PC-9 (cell line): ENCODE results near the gene CA11. TPM values are rescaled to one million over a fixed set of nuclear protein-coding genes. Genes with fewer than 3 reads are reported as not detected.

Experiments used
- BruUV-seq: library from RNA; stranded (reverse); fragments of 400-500 nt; replicated peaks from 2 replicates; lab custom pipeline; 2021; lab: Mats Ljungman, UMichigan
- CTCF ChIA-PET: fragments of 300-600 bp; sonication (Branson Sonifier 250); formaldehyde crosslinking; loops from one replicate; lab custom pipeline; 2022; ENCODE audit warnings: antibody characterized with exemption; lab: Charles Lee
- POLR2A ChIA-PET: fragments of 300-600 bp; sonication (Branson Sonifier 250); formaldehyde crosslinking; loops from one replicate; lab custom pipeline; 2022; ENCODE audit warnings: antibody characterized with exemption; ENCODE audit not compliant: unreplicated experiment; lab: Charles Lee
- DNase-seq, 2 experiments: peaks; one replicate each; pipeline versions ENCODE4 v3.0.0 to v3.0.0-alpha.2; 2015 to 2022; ENCODE audit warnings: mixed read lengths in 1 of 2
- H2AFZ ChIP-seq: fragments of 200-600 bp; sonication (generic); 2 replicates; pipeline ENCODE4 v1.8.1; 2017; ENCODE audit warnings: antibody characterized with exemption
- H3F3A ChIP-seq: fragments of 200-600 bp; sonication (generic); 2 replicates; pipeline ENCODE4 v1.8.1; 2017; ENCODE audit warnings: antibody characterized with exemption, mild to moderate bottlenecking, low read depth; ENCODE audit not compliant: insufficient read depth
- H3K27ac ChIP-seq: fragments of 200-600 bp; sonication (generic); 2 replicates; pipeline ENCODE4 v1.6.1; 2016; ENCODE audit warnings: mixed run types
- H3K27me3 ChIP-seq: fragments of 200-600 bp; sonication (generic); 2 replicates; pipeline ENCODE4 v1.6.1; 2016; ENCODE audit warnings: low read depth, mixed run types; ENCODE audit not compliant: insufficient read depth
- H3K36me3 ChIP-seq: fragments of 200-600 bp; sonication (generic); 2 replicates; pipeline ENCODE4 v1.6.1; 2016; ENCODE audit warnings: low read depth, mixed run types
- H3K4me1 ChIP-seq: fragments of 200-600 bp; sonication (generic); replicated peaks from 2 replicates; pipeline ENCODE4 v1.6.1; 2016; ENCODE audit warnings: mixed run types; ENCODE audit not compliant: insufficient read depth
- H3K4me2 ChIP-seq: fragments of 200-600 bp; sonication (generic); 2 replicates; pipeline ENCODE4 v1.6.1; 2017; ENCODE audit warnings: mixed run types
- H3K4me3 ChIP-seq: fragments of 200-600 bp; sonication (generic); 2 replicates; pipeline ENCODE4 v1.6.1; 2016; ENCODE audit warnings: mixed run types
- H3K79me2 ChIP-seq: fragments of 200-600 bp; sonication (generic); 2 replicates; pipeline ENCODE4 v1.6.1; 2017; ENCODE audit warnings: low read depth, mixed run types
- H3K9me2 ChIP-seq: fragments of 200-600 bp; sonication (generic); 2 replicates; pipeline ENCODE4 v1.8.1; 2017; ENCODE audit warnings: mild to moderate bottlenecking; ENCODE audit not compliant: insufficient read depth
- H3K9me3 ChIP-seq: fragments of 200-600 bp; sonication (generic); 2 replicates; pipeline ENCODE4 v1.8.1; 2016; ENCODE audit warnings: low read depth; ENCODE audit not compliant: insufficient read depth
- H4K20me1 ChIP-seq: fragments of 200-600 bp; sonication (generic); 2 replicates; pipeline ENCODE4 v1.8.1; 2017; ENCODE audit not compliant: insufficient read depth
- CTCF ChIP-seq: fragments of 200-600 bp; sonication (generic); conservative IDR thresholded peaks from 2 replicates; pipeline ENCODE4 v1.6.1; 2017; ENCODE audit warnings: mixed run types, antibody characterized with exemption, mild to moderate bottlenecking, moderate library complexity
- EZH2 ChIP-seq: fragments of 200-600 bp; sonication (generic); IDR thresholded peaks from 2 replicates; pipeline ENCODE4 v1.8.0; 2017; ENCODE audit warnings: antibody characterized with exemption, low read depth
- intact Hi-C: fragments of 100-400 bp; cut with micrococcal nuclease; formaldehyde crosslinking; loops from one replicate; pipeline ENCODE4 v1.10.0; 2022; ENCODE audit not compliant: unreplicated experiment
- total RNA-seq: library from RNA; stranded (reverse); gene quantifications from 2 replicates; pipeline ENCODE4 v1.2.3, GENCODE V29; 2021

CA11 gene
- total RNA-seq, 1 experiment from 2014 or later: 11.0 TPM

GRCh38 chr19:48672994-48673393 is 27.0 kb upstream of the CA11 start, which contains the start of gene NTN5:
Gene NTN5 (minus strand): TSS chr19:48673017. CDS start chr19:48670986, 2,031 bp downstream.
- Histone ChIP-seq H4K20me1 (no peaks in the 10 kb centered on the region), H2AFZ (no peak within 1 kb of the TSS), H3K36me3 (no peaks in the 10 kb centered on the region), H3K27me3 (no peaks in the 10 kb centered on the region), H3K4me3 (no peak within 1 kb of the TSS), H3K79me2 (no peaks in the 10 kb centered on the region), H3F3A (peaks cover 15% of the 10 kb centered on the region; the same call in 1 of the 2 replicates), H3K9me2 (no peaks in the 10 kb centered on the region), H3K4me1 (peaks cover 21% of the 10 kb centered on the region), H3K9me3 (no peaks in the 10 kb centered on the region), H3K27ac (no peak within 1 kb of the TSS), H3K4me2 (no peak within 1 kb of the TSS)
- TF ChIP-seq EZH2: no peak
- no peak for TF ChIP-seq CTCF
- POLR2A ChIA-PET: no interaction called here
- no peak for DNase-seq
- intact Hi-C loops: no loop called here
- CTCF ChIA-PET: no interaction called here
- no TSS peak for BruUV-seq

- Histone ChIP-seq H3K9me3 (no peaks in the 10 kb centered on the region), H3K27ac (no peak overlapping the region), H4K20me1 (no peaks in the 10 kb centered on the region), H3K4me1 (peaks cover 7% of the 10 kb centered on the region), H2AFZ (no peak overlapping the region), H3K9me2 (no peaks in the 10 kb centered on the region), H3K36me3 (no peaks in the 10 kb centered on the region), H3K27me3 (no peaks in the 10 kb centered on the region), H3K79me2 (no peaks in the 10 kb centered on the region), H3F3A (peaks cover 4% of the 10 kb centered on the region; the same call in 1 of the 2 replicates), H3K4me2 (no peak overlapping the region), H3K4me3 (no peak overlapping the region)
- TF ChIP-seq CTCF: no peak
- no peak for TF ChIP-seq EZH2
- CTCF ChIA-PET: interaction anchor here (0.6 kb wide), 1 partner anchor 204 kb away, joined by 5 read pairs; no protein-coding TSS in a partner anchor
- no peak for DNase-seq
- BruUV-seq: no TSS peak
- intact Hi-C loops: no loop called here
- POLR2A ChIA-PET: interaction anchor here (0.7 kb wide), 1 partner anchor 31 kb away, joined by 3 read pairs; no protein-coding TSS in a partner anchor
These were observed 25.5 kb upstream of the CA11 start for GRCh38 chr19:48671446-48671995.

DNA sequence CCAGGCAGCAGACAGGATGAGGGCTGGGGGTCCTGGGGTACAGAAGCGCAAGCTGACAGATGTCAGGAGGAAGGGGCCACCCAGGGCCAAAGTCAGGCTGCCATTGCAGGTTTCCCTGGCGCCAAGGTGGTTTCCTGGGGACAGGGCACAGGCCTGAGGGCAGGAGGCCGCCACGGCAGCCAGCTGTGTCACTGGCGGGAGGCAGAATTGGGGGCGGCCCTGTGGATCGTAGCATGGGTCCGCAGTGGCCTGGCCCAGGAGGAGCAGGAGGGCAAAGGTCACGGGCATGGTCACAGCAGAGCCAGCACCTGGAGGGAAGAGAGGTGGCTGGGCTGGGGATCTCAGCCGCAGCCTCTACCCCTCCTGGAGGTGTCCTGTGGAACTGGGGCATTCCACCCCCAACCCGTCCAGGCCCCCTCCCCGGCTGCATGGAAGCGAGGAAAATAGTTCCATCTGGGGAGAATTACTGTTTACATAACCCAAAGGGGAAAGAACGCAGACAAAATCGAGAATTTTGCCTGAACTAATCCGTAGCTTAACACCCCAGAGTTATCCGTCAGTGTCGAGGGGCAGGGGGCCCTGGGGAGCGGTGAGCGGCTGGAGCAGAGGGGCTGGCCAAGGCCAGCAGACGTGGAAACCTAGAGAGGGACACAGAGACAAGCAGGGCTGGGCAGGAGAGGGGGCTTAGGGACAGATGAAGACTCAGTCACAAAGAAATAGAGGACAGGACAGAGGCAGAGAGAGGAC is 24.9 kb upstream of the CA11 start:
- Histone ChIP-seq H2AFZ (no peak overlapping the region), H3K27ac (no peak overlapping the region), H3K79me2 (no peaks in the 10 kb centered on the region), H3K4me3 (no peak overlapping the region), H3K36me3 (no peaks in the 10 kb centered on the region), H3K4me2 (no peak overlapping the region), H3K9me3 (no peaks in the 10 kb centered on the region), H4K20me1 (no peaks in the 10 kb centered on the region), H3K4me1 (peaks cover under 1% of the 10 kb centered on the region; the same call in 1 of the 2 replicates), H3F3A (0 out of 2 replicates have a peak, but pooled peaks cover 4% of the 10 kb centered on the region), H3K27me3 (no peaks in the 10 kb centered on the region), H3K9me2 (no peaks in the 10 kb centered on the region)
- BruUV-seq: no TSS peak
- TF ChIP-seq EZH2 (no peak), CTCF (no peak)
- no peak for DNase-seq
- CTCF ChIA-PET: no interaction called here
- POLR2A ChIA-PET: interaction anchor here (0.7 kb wide), 1 partner anchor 68 kb away, joined by 3 read pairs; no protein-coding TSS in a partner anchor
- intact Hi-C loops: no loop called here
